H1 (cell line): Measurements from ENCODE around the gene MMP20. TPM values are rescaled to one million over a fixed set of nuclear protein-coding genes. Genes with fewer than 3 reads are reported as not detected.

ENCODE experiments used
- CTCF ChIA-PET: fragments of 300-600 bp; sonication (Branson Sonifier 250); formaldehyde crosslinking; loops from one replicate; lab custom pipeline; 2021; ENCODE audit not compliant: partially characterized antibody; lab: Charles Lee
- POLR2A ChIA-PET: fragments of 300-600 bp; sonication (Branson Sonifier 250); formaldehyde crosslinking; loops from one replicate; lab custom pipeline; 2021; ENCODE audit warnings: inconsistent platforms; ENCODE audit not compliant: partially characterized antibody; lab: Charles Lee
- DNase-seq, 2 experiments: peaks; one replicate each; pipeline versions ENCODE4 v3.0.0 to v3.0.0-alpha.2; 2010 to 2022; ENCODE audit warnings: low spot score in 2 of 2, low read depth in 1 of 2, mixed read lengths in 1 of 2
- FAIRE-seq: peaks from 2 replicates; lab custom pipeline; 2011; peaks lifted over from hg19 to GRCh38; lab: Jason Lieb, UNC
- H2AFZ ChIP-seq: 2 replicates; pipeline ENCODE4 v1.8.1; 2012; ENCODE audit warnings: low read length, inconsistent platforms
- H2AK5ac ChIP-seq: 2 replicates; pipeline ENCODE4 v1.6.1; 2013; ENCODE audit warnings: low read depth, low read length
- H2BK120ac ChIP-seq: replicated peaks from 2 replicates; pipeline ENCODE3; 2013; ENCODE audit warnings: low read depth, low read length, inconsistent platforms
- H2BK12ac ChIP-seq: 2 replicates; pipeline ENCODE4 v1.6.1; 2013; ENCODE audit warnings: low read depth, low read length
- H2BK15ac ChIP-seq: 2 replicates; pipeline ENCODE4 v1.6.1; 2013; ENCODE audit warnings: low read length
- H2BK20ac ChIP-seq: 2 replicates; pipeline ENCODE4 v1.6.1; 2013; ENCODE audit warnings: low read length
- H2BK5ac ChIP-seq: 2 replicates; pipeline ENCODE4 v1.6.1; 2013; ENCODE audit warnings: low read depth, low read length
- H3K14ac ChIP-seq: 2 replicates; pipeline ENCODE4 v1.6.1; 2013; ENCODE audit warnings: inconsistent platforms; ENCODE audit not compliant: insufficient read length
- H3K18ac ChIP-seq: 2 replicates; pipeline ENCODE4 v1.6.1; 2013; ENCODE audit warnings: low read length; ENCODE audit errors: extremely low read depth
- H3K23ac ChIP-seq: 2 replicates; pipeline ENCODE4 v1.6.1; 2013; ENCODE audit warnings: inconsistent platforms; ENCODE audit not compliant: insufficient read length
- H3K23me2 ChIP-seq: 2 replicates; pipeline ENCODE4 v1.6.1; 2013; ENCODE audit warnings: low read depth, low read length
- H3K27ac ChIP-seq: 2 replicates; pipeline ENCODE4 v1.6.1; 2011; ENCODE audit warnings: low read depth, low read length, inconsistent platforms
- H3K27me3 ChIP-seq, 4 experiments: replicated peaks in 1 of 4; 1 replicate in 1 of 4; 2 replicates in 3 of 4; pipeline versions ENCODE4 v1.6.1 to v1.8.1; 2011 to 2013; ENCODE audit warnings: low read length in 3 of 4, mild to moderate bottlenecking in 3 of 4, inconsistent platforms in 2 of 4, mixed read lengths in 2 of 4, moderate library complexity in 1 of 4; ENCODE audit not compliant: control insufficient read depth in 3 of 4, insufficient read depth in 3 of 4; ENCODE audit errors: extremely low read depth in 1 of 4
- H3K36me3 ChIP-seq, 4 experiments: 2 replicates each; pipeline versions ENCODE4 v1.6.1 to v1.8.1; 2011 to 2013; ENCODE audit warnings: mild to moderate bottlenecking in 4 of 4, low read length in 3 of 4, moderate library complexity in 2 of 4, control low read depth in 1 of 4, inconsistent platforms in 1 of 4; ENCODE audit not compliant: insufficient read depth in 4 of 4, control insufficient read depth in 2 of 4
- H3K4ac ChIP-seq: replicated peaks from 2 replicates; pipeline ENCODE3; 2013; ENCODE audit warnings: low read length, low read depth, mixed read lengths, inconsistent platforms; ENCODE audit not compliant: insufficient read length
- H3K4me1 ChIP-seq, 4 experiments: replicated peaks in 1 of 4; 1 replicate in 1 of 4; 2 replicates in 3 of 4; pipeline versions ENCODE4 v1.6.1 to v1.8.1; 2011 to 2013; ENCODE audit warnings: low read length in 3 of 4, inconsistent platforms in 2 of 4, mixed read lengths in 1 of 4; ENCODE audit not compliant: insufficient read depth in 4 of 4, control insufficient read depth in 3 of 4
- H3K4me2 ChIP-seq, 2 experiments: 2 replicates each; pipeline versions ENCODE4 v1.6.1 to v1.8.1; 2011 to 2013; ENCODE audit warnings: low read depth in 2 of 2, low read length in 2 of 2, control low read depth in 1 of 2, inconsistent platforms in 1 of 2, mild to moderate bottlenecking in 1 of 2; ENCODE audit not compliant: insufficient read depth in 1 of 2
- H3K4me3 ChIP-seq, 4 experiments: fragments of 200-600, 300-600 bp in 1 of 4; sonication (generic), shearing (Covaris generic), sonication (Bioruptor Twin) in 1 of 4; 2 replicates each; pipeline versions ENCODE4 v1.5.1 to v1.8.1; 2011 to 2016; ENCODE audit warnings: low read length in 4 of 4, low read depth in 3 of 4, control low read depth in 2 of 4, inconsistent platforms in 2 of 4, mild to moderate bottlenecking in 2 of 4, mixed read lengths in 1 of 4, moderate library complexity in 1 of 4; ENCODE audit not compliant: insufficient read depth in 2 of 4; ENCODE audit errors: extremely low read depth in 1 of 4
- H3K56ac ChIP-seq: replicated peaks from 2 replicates; pipeline ENCODE3; 2013; ENCODE audit warnings: low read depth, mild to moderate bottlenecking, mixed read lengths, low read length, inconsistent platforms; ENCODE audit not compliant: insufficient read length
- H3K79me1 ChIP-seq: 2 replicates; pipeline ENCODE4 v1.6.1; 2013; ENCODE audit warnings: low read depth, low read length, control low read depth
- H3K79me2 ChIP-seq, 2 experiments: 2 replicates each; pipeline versions ENCODE4 v1.6.1 to v1.8.1; 2012 to 2013; ENCODE audit warnings: low read length in 2 of 2, mild to moderate bottlenecking in 2 of 2, inconsistent platforms in 1 of 2; ENCODE audit not compliant: insufficient read depth in 2 of 2, control insufficient read depth in 1 of 2
- H3K9ac ChIP-seq, 4 experiments: replicated peaks in 1 of 4; 1 replicate in 1 of 4; 2 replicates in 3 of 4; pipeline versions ENCODE4 v1.6.1 to v1.8.1; 2011 to 2013; ENCODE audit warnings: low read depth in 3 of 4, low read length in 3 of 4, control low read depth in 2 of 4, mild to moderate bottlenecking in 2 of 4, moderate library complexity in 2 of 4, inconsistent platforms in 1 of 4; ENCODE audit errors: extremely low read depth in 1 of 4
- H3K9me3 ChIP-seq, 2 experiments: 2 replicates each; pipeline versions ENCODE4 v1.6.1 to v1.8.1; 2012 to 2013; ENCODE audit warnings: mild to moderate bottlenecking in 2 of 2, moderate library complexity in 2 of 2, control low read depth in 1 of 2, inconsistent platforms in 1 of 2, low read depth in 1 of 2, low read length in 1 of 2, mixed read lengths in 1 of 2; ENCODE audit not compliant: insufficient read depth in 2 of 2
- H4K20me1 ChIP-seq, 2 experiments: replicated peaks in 1 of 2; 2 replicates each; pipeline versions ENCODE3 to v1.8.1; 2011 to 2013; ENCODE audit warnings: inconsistent platforms in 2 of 2, low read length in 2 of 2, mild to moderate bottlenecking in 1 of 2; ENCODE audit not compliant: insufficient read depth in 2 of 2, control insufficient read depth in 1 of 2
- H4K5ac ChIP-seq: 2 replicates; pipeline ENCODE4 v1.6.1; 2013; ENCODE audit warnings: low read length, low read depth, mixed read lengths, inconsistent platforms; ENCODE audit not compliant: insufficient read length
- H4K8ac ChIP-seq: 2 replicates; pipeline ENCODE4 v1.8.0; 2013; ENCODE audit warnings: mild to moderate bottlenecking, moderate library complexity, low read length, inconsistent platforms; ENCODE audit not compliant: insufficient read depth; ENCODE audit errors: extremely low read depth
- H4K91ac ChIP-seq: replicated peaks from 2 replicates; pipeline ENCODE3; 2013; ENCODE audit warnings: low read length, mixed read lengths, inconsistent platforms; ENCODE audit not compliant: insufficient read length
- CHD2 ChIP-seq: IDR thresholded peaks from 2 replicates; pipeline ENCODE4 v1.6.1; 2012; ENCODE audit warnings: low read length, improper control_type of control experiment
- CREB1 ChIP-seq: IDR thresholded peaks from 2 replicates; pipeline ENCODE4 v1.6.1; 2012; ENCODE audit warnings: inconsistent platforms
- FOSL1 ChIP-seq: IDR thresholded peaks from 2 replicates; pipeline ENCODE4 v1.6.1; 2011; ENCODE audit warnings: mild to moderate bottlenecking, low read depth, low read length, moderate library complexity; ENCODE audit not compliant: insufficient read depth
- HDAC2 ChIP-seq, 2 experiments: fragments of 300-600 bp in 1 of 2; sonication (generic) in 1 of 2; IDR thresholded peaks; 2 replicates each; pipeline ENCODE4 v1.6.1; 2011 to 2012; ENCODE audit warnings: low read depth in 2 of 2, low read length in 2 of 2, mild to moderate bottlenecking in 2 of 2, moderate library complexity in 2 of 2, borderline replicate concordance in 1 of 2, inconsistent platforms in 1 of 2
- JUN ChIP-seq: IDR thresholded peaks from 2 replicates; pipeline ENCODE4 v1.6.1; 2011; ENCODE audit warnings: low read depth, mild to moderate bottlenecking, improper control_type of control experiment, low read length
- KDM4A ChIP-seq: IDR thresholded peaks from one replicate; pipeline ENCODE4 v1.7.1; 2012; ENCODE audit warnings: low read depth, mild to moderate bottlenecking, moderate library complexity, low read length, inconsistent platforms; ENCODE audit not compliant: severe bottlenecking
- MAFK ChIP-seq: IDR thresholded peaks from 2 replicates; pipeline ENCODE4 v1.6.1; 2012; ENCODE audit warnings: low read depth, mild to moderate bottlenecking, improper control_type of control experiment, low read length
- RBBP5 ChIP-seq: IDR thresholded peaks from 2 replicates; pipeline ENCODE4 v1.7.1; 2012; ENCODE audit warnings: low read depth, mild to moderate bottlenecking, inconsistent platforms, low read length, moderate library complexity, borderline replicate concordance
- SP4 ChIP-seq: IDR thresholded peaks from 2 replicates; pipeline ENCODE4 v1.6.1; 2012; ENCODE audit warnings: low read length, inconsistent platforms
- TAF7 ChIP-seq: optimal IDR thresholded peaks from 2 replicates; pipeline ENCODE3; 2011; ENCODE audit warnings: low read depth, mild to moderate bottlenecking, inconsistent platforms, low read length, moderate library complexity, borderline replicate concordance
- TBP ChIP-seq: IDR thresholded peaks from 2 replicates; pipeline ENCODE4 v1.6.1; 2011; ENCODE audit warnings: low read depth, low read length, improper control_type of control experiment
- WGBS, 2 experiments: shearing (Covaris generic) in 1 of 2; methylation state at CpG; one replicate each; pipeline versions ENCODE4 v1.1.6 to v1.1.7; 2013 to 2015; ENCODE audit warnings: low lambda C conversion rate in 2 of 2, mixed read lengths in 2 of 2, inconsistent platforms in 1 of 2, low coverage in 1 of 2, missing lambda C conversion rate in 1 of 2; ENCODE audit not compliant: insufficient replicate concordance in 2 of 2, insufficient coverage in 1 of 2, insufficient read length in 1 of 2; ENCODE audit errors: extremely low coverage in 1 of 2, missing lambda C conversion rate in 1 of 2; 5-methylcytosine and 5-hydroxymethylcytosine counted together
- polyA plus RNA-seq, 7 experiments: library from polyadenylated mRNA; depleted of rRNA in 3 of 7; stranded (reverse) in 5 of 7; unstranded in 2 of 7; fragments of >200 nt in 5 of 7; fragments of 200-250 nt in 2 of 7; gene quantifications; 1 replicate in 5 of 7; 2 replicates in 1 of 7; 4 replicates in 1 of 7; pipeline versions ENCODE4 v1.2.1 to v1.2.3, GENCODE V29; 2011 to 2013; ENCODE audit warnings: missing spikeins in 2 of 7, mixed read lengths in 2 of 7
- total RNA-seq: library from RNA; stranded (reverse); fragmentation: NEBNext Ultra II Directional; extraction: Animal tissue kit (Norgen Biotek cat#: 25700); gene quantifications from 2 replicates; pipeline ENCODE4 v1.2.1, GENCODE V29; 2021
- TF ChIP-seq, protein P1 (sequence below): IDR thresholded peaks from 2 replicates; pipeline ENCODE4 v1.6.1; 2012; ENCODE audit warnings: inconsistent platforms

The MMP20 gene
- total and polyA plus RNA-seq, 2 of the 8 experiments (the other 6 are each of a cell fraction or from before 2014, with no cell fraction given), result not detected

DNA sequence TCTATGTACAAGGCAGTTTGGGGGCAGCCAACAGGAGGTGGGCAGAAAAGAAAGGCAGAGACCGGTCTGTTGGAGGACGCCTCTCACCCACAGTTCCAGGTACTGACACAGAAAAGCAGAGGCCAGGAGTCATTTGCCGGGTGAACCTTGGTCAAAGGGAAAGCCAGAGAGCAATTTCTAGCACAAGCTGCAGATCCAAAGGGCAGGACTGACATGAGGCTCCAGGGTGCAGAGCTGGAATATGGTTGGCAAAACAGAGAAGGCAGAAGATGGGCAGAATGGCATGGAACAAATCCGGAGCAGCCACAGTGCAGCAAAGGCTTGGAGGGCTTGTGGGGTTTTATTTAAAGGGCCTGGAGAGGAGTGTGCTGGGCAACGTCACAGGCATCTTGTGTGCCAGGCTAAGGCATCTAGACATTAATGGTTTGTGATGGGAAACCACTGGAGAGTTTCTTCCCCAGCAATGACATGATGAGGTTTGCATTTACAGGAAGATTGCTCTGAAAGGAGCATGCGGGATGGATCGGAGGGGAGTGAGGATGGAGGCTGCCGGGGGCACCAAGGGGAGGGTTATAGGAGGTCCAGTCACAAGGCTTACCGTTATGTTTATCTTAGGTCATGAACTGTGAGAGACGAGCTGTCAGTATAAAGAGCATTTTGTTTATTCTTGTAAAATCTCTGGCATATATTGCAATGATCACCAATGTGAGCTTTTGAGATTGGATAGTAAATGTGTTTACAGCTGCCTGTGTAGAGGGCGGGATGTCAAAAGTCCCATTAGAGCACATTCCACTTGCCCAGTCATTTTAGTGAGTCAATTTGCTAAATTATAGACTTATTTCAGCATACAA is 5.7 kb upstream of the MMP20 start:
- Histone ChIP-seq H2BK20ac (no peak overlapping the region), H3K79me2 (no peaks in the 10 kb centered on the region), H2BK12ac (no peak overlapping the region), H2BK15ac (no peak overlapping the region), H3K79me1 (no peaks in the 10 kb centered on the region), H3K18ac (no peak overlapping the region), H2BK120ac (no peak overlapping the region), H3K14ac (no peak overlapping the region), H3K4me1 (no peaks in the 10 kb centered on the region), H2AFZ (no peak overlapping the region), H3K9me3 (no peaks in the 10 kb centered on the region), H3K4me3 (no peak overlapping the region), H3K27me3 (no peaks in the 10 kb centered on the region), H3K23me2 (no peaks in the 10 kb centered on the region), H4K91ac (no peak overlapping the region), H2AK5ac (no peak overlapping the region), H3K4ac (no peak overlapping the region), H3K27ac (no peak overlapping the region), H4K20me1 (no peaks in the 10 kb centered on the region), H3K56ac (no peak overlapping the region), H3K9ac (no peak overlapping the region), H3K4me2 (no peak overlapping the region), H3K23ac (no peak overlapping the region), H4K8ac (no peak overlapping the region), H2BK5ac (no peak overlapping the region), H3K36me3 (no peaks in the 10 kb centered on the region), H4K5ac (no peak overlapping the region)
- WGBS, 2 experiments, result 78% methylated on average over 9 of the region's 11 CpGs; no CpG with 5 or more reads in 1 of the 2 experiments
- DNase-seq, result no peak
- ChIA-PET CTCF (interaction anchor here (0.8 to 1.3 kb wide), 3 partner anchors 19 to 307 kb away, joined by 3 to 4 read pairs (median 3); no protein-coding TSS in a partner anchor), POLR2A (no interaction called here)
- FAIRE-seq, result no peak
- TF ChIP-seq CHD2 (no peak), TBP (no peak), RBBP5 (no peak), SP4 (no peak), HDAC2 (IDR thresholded peaks at IDR 0.05; ENCODE audit: borderline replicate concordance in 1 of 2, low read depth in 2 of 2, low read length in 2 of 2) (no peak), TAF7 (no peak), MAFK (no peak), FOSL1 (no peak), JUN (no peak), CREB1 (no peak), KDM4A (no peak)
- TF ChIP-seq, protein P1, sequence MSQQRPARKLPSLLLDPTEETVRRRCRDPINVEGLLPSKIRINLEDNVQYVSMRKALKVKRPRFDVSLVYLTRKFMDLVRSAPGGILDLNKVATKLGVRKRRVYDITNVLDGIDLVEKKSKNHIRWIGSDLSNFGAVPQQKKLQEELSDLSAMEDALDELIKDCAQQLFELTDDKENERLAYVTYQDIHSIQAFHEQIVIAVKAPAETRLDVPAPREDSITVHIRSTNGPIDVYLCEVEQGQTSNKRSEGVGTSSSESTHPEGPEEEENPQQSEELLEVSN, result no peak
